T-cell (primary cell): Measurements from ENCODE around the gene POLR2F. TPM values are rescaled to one million over a fixed set of nuclear protein-coding genes. Genes with fewer than 3 reads are reported as not detected.

Source experiments
- ATAC-seq, 4 experiments: fragments of 200-7000 bp in 3 of 4; fragments of 150-1000 bp in 1 of 4; cut with Tn5 transposase; replicated peaks in 1 of 4; 1 replicate in 3 of 4; 2 replicates in 1 of 4; pipeline ENCODE4 v1.10.0; 2021; ENCODE audit warnings: moderate library complexity in 3 of 4, mild to moderate bottlenecking in 2 of 4, moderate number of reproducible peaks in 1 of 4
- CTCF ChIA-PET, 2 donors: fragments of 300-600 bp; sonication (Branson Sonifier 250); formaldehyde crosslinking; loops; one replicate each; lab custom pipeline; 2022; ENCODE audit warnings: antibody characterized with exemption in 2 of 2; lab: Charles Lee
- POLR2A ChIA-PET, 2 donors: fragments of 300-600 bp; sonication (Branson Sonifier 250); formaldehyde crosslinking; loops; one replicate each; lab custom pipeline; 2022; ENCODE audit warnings: antibody characterized with exemption in 2 of 2; lab: Charles Lee
- DNase-seq, 35 experiments: peaks; one replicate each; pipeline versions ENCODE4 v3.0.0 to v3.0.0-alpha.2; 2013 to 2023
- H3K27ac ChIP-seq: one replicate; pipeline ENCODE4 v1.5.1; 2013; ENCODE audit warnings: low read length
- H3K27me3 ChIP-seq, 2 experiments: replicated peaks in 1 of 2; 1 replicate in 1 of 2; 2 replicates in 1 of 2; pipeline versions ENCODE4 v1.6.1 to v1.7.0; 2013; ENCODE audit warnings: low read length in 1 of 2, mixed read lengths in 1 of 2; ENCODE audit not compliant: control insufficient read depth in 2 of 2, insufficient read depth in 2 of 2; ENCODE audit errors: extremely low read depth in 1 of 2
- H3K36me3 ChIP-seq, 2 donors: 1 replicate in 1 of 2; 2 replicates in 1 of 2; pipeline versions ENCODE4 v1.6.1 to v1.7.0; 2013; ENCODE audit warnings: low read length in 1 of 2; ENCODE audit not compliant: control insufficient read depth in 2 of 2, insufficient read depth in 1 of 2; ENCODE audit errors: extremely low read depth in 1 of 2
- H3K4me1 ChIP-seq, 2 experiments: 1 replicate in 1 of 2; 2 replicates in 1 of 2; pipeline versions ENCODE4 v1.6.1 to v1.7.0; 2013; ENCODE audit warnings: low read length in 2 of 2, mixed read lengths in 1 of 2; ENCODE audit not compliant: insufficient read depth in 2 of 2, control insufficient read depth in 1 of 2; ENCODE audit errors: extremely low read depth in 1 of 2
- H3K4me3 ChIP-seq, 2 donors: 1 replicate in 1 of 2; 2 replicates in 1 of 2; pipeline versions ENCODE4 v1.5.1 to v1.7.0; 2013; ENCODE audit warnings: mild to moderate bottlenecking in 2 of 2, low read length in 1 of 2, moderate library complexity in 1 of 2; ENCODE audit not compliant: control insufficient read depth in 1 of 2; ENCODE audit errors: extremely low read depth in 1 of 2
- H3K9me3 ChIP-seq: 2 replicates; pipeline ENCODE4 v1.7.0; 2013
- H3K27ac Mint-ChIP-seq, 2 donors: one replicate each; pipeline ENCODE4 v1.8.0; 2020 to 2021; ENCODE audit warnings: mild to moderate bottlenecking in 2 of 2, mixed read lengths in 2 of 2
- H3K27me3 Mint-ChIP-seq, 2 donors: one replicate each; pipeline ENCODE4 v1.8.0; 2021 to 2022; ENCODE audit warnings: mixed read lengths in 2 of 2
- H3K36me3 Mint-ChIP-seq: one replicate; pipeline ENCODE4 v1.8.0; 2021; ENCODE audit warnings: mixed read lengths
- H3K4me1 Mint-ChIP-seq, 3 donors: one replicate each; pipeline ENCODE4 v1.8.0; 2020 to 2022; ENCODE audit warnings: mixed read lengths in 3 of 3, mild to moderate bottlenecking in 1 of 3
- H3K4me3 Mint-ChIP-seq, 3 donors: one replicate each; pipeline ENCODE4 v1.8.0; 2020 to 2022; ENCODE audit warnings: mild to moderate bottlenecking in 3 of 3, mixed read lengths in 3 of 3, moderate library complexity in 3 of 3
- H3K9me3 Mint-ChIP-seq, 3 donors: one replicate each; pipeline ENCODE4 v1.8.0; 2020 to 2022; ENCODE audit warnings: mixed read lengths in 3 of 3
- WGBS: methylation state at CpG from one replicate; pipeline ENCODE4 v1.1.5; 2013; ENCODE audit warnings: missing lambda C conversion rate; ENCODE audit not compliant: insufficient coverage; 5-methylcytosine and 5-hydroxymethylcytosine counted together
- total RNA-seq, 35 experiments: library from RNA in 6 of 35; stranded (reverse) in 6 of 35; fragments of 120-200 nt in 1 of 35; gene quantifications; one replicate each; pipeline versions ENCODE4 v1.2.1 to v1.2.4 and lab custom pipeline; 2013 to 2026

Gene POLR2F
- total RNA-seq, 5 donors from 2014 or later (not counting 1 experiment from before 2014, with no cell fraction given): 31.4 to 54.5 (median 49.4) TPM

DNA sequence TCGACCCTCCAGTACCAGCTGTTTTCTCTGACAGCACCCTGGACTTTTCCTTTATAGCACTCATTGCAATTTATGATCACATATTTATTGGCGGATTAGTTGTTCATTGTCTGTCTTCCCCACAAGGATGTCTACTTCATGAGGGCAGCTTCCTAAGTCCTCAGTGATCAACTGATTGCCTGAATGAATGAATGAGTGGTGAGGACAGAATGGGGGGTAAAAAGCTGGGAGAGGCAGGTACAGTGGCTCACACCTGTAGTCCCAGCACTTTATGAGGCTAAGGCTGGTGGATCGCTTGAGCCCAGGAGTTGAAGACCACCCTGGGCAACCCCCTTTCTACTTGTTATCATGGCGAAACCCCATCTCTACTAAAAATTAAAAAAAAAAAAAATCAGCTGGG lies 42.0 kb downstream of the POLR2F start:
- H3K27ac ChIP-seq: peak overlapping the region; percentile 52
- H3K4me1 ChIP-seq: peaks cover 2 to 77% of the 10 kb centered on the region in 2 experiments

DNA sequence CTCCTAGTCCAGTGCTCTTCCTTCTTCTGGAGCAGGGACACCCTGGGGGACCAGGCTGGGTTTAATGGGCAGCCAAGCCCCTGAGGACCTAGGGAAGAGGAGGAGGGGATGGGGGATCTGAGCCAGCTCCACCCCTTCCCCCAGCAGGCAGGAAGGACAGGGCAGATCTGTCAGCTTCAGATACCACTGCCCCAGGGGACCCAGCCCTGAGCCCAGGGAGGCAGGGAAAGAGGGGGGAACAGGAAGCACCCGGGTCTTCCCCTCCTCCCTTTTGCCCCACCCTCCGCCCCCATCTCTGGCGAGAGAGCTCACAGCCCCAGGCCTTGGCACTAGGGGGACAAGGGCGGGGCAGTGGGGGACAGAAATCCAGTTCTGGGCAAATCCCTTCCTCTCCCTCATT lies 42.6 kb downstream of the POLR2F start:
- no peaks in the 10 kb centered on the region for H3K27me3 ChIP-seq
- Mint-ChIP-seq H3K27ac (peak overlapping the region; percentile 4 to 46), H3K9me3 (no peaks in the 10 kb centered on the region), H3K36me3 (peaks cover 7% of the 10 kb centered on the region), H3K4me3 (no peak overlapping the region), H3K4me1 (peaks cover 7 to 29% (median 23%) of the 10 kb centered on the region in 3 donors), H3K27me3 (no peaks in the 10 kb centered on the region)
- peak in 1 of 35 experiments; percentile 10 for DNase-seq
- CTCF ChIA-PET: interaction anchor here in 1 of 2 donors (0.6 kb wide), 1 partner anchor 39 kb away, joined by 3 read pairs; no protein-coding TSS in a partner anchor
- no peaks in the 10 kb centered on the region for H3K9me3 ChIP-seq
- H3K27ac ChIP-seq: peak overlapping the region; percentile 81
- peaks cover 2 to 77% of the 10 kb centered on the region in 2 experiments for H3K4me1 ChIP-seq
- H3K4me3 ChIP-seq: no peak overlapping the region
- WGBS: no CpG with 5 or more reads among the region's 4 CpGs
- POLR2A ChIA-PET: no interaction called here
- H3K36me3 ChIP-seq: no peaks in the 10 kb centered on the region
- no peak for ATAC-seq

More for the DNA sequence above, 42.0 kb downstream of the POLR2F start:
- CTCF ChIA-PET: no interaction called here
- Histone ChIP-seq H3K9me3 (no peaks in the 10 kb centered on the region), H3K4me3 (no peak overlapping the region), H3K27me3 (no peaks in the 10 kb centered on the region), H3K36me3 (no peaks in the 10 kb centered on the region)
- Mint-ChIP-seq H3K36me3 (peaks cover 7% of the 10 kb centered on the region), H3K4me3 (no peak overlapping the region), H3K27me3 (no peaks in the 10 kb centered on the region), H3K27ac (peak overlapping the region; percentile 34 to 65), H3K9me3 (no peaks in the 10 kb centered on the region), H3K4me1 (peaks cover 7 to 29% (median 23%) of the 10 kb centered on the region in 3 donors)
- no CpG with 5 or more reads among the region's 4 CpGs for WGBS
- DNase-seq (no peak), ATAC-seq (no peak)
- POLR2A ChIA-PET: no interaction called here

DNA sequence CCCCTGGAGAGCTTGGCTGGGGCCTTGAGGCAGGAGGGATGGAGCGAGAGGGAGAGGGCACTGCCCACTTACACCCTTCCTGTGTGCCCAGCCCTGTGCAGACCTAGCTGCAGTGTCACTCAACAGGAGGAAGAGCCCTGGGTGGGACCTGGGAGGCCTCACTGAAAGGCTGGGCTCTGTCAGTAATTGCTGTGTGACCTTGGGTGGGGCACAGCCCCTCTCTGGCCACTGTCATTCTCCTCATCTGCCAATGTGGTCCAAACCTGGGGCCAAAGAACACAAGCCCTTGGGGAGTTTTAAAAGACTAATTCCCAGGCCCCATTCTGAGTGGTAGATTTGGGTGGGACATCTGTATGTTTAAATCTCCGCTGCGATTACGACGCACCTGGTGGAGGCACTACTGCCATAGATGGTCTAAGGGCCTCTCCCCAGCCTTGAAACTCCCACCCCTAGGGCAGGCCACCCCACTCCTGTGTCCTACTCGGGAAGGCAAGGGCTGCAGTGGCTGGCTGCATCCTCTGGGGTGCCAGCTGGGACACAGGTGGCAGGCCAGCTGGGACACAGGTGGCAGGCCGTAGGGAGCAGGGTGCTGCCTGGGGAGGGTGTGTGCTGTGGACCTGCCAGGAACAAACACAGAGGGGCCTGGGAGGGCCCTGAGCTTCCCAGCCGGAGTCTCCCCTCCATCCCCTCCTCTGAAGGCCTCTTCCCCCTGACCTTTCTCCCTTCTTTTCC lies 43.2 kb downstream of the POLR2F start:
- H3K27ac ChIP-seq: peak overlapping the region; percentile 81
- peaks cover 7% of the 10 kb centered on the region for H3K36me3 Mint-ChIP-seq
- no peaks in the 10 kb centered on the region for H3K9me3 ChIP-seq
- DNase-seq (no peak), ATAC-seq (no peak)
- WGBS: 89% methylated on average over 1 of the region's 8 CpGs
- CTCF ChIA-PET: interaction anchor here in 1 of 2 donors (0.6 kb wide), 1 partner anchor 38 kb away, joined by 3 read pairs; no protein-coding TSS in a partner anchor
- no peaks in the 10 kb centered on the region for H3K9me3 Mint-ChIP-seq
- H3K27me3 ChIP-seq: no peaks in the 10 kb centered on the region
- no peaks in the 10 kb centered on the region for H3K27me3 Mint-ChIP-seq
- peaks cover 7 to 29% (median 23%) of the 10 kb centered on the region in 3 donors for H3K4me1 Mint-ChIP-seq
- H3K4me3 ChIP-seq: no peak overlapping the region
- H3K36me3 ChIP-seq: no peaks in the 10 kb centered on the region
- H3K27ac Mint-ChIP-seq: peak overlapping the region; percentile 58 to 75
- no peak overlapping the region for H3K4me3 Mint-ChIP-seq
- H3K4me1 ChIP-seq: peaks cover 2 to 77% of the 10 kb centered on the region in 2 experiments
- POLR2A ChIA-PET: no interaction called here

DNA sequence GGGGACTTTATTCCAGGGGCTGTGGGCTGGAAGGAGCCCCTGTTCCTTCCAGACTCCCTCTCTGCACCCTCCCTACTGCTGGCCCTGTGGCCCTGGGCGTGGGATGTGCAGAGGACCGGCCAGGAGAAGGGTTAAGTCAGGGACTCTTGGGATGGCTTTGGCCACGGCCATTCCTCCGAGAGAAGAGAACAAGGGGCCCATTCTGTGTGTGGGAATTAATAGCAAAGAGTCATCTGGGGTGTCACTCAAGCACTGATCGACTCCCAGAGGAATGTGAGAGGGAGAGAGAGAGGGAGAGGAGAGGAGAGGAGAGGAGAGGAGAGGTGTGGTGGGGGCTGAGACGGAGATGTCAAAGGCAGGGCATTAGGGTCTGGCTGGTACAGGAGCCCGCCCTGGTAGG lies 45.0 kb downstream of the POLR2F start:
- Mint-ChIP-seq H3K4me1 (peaks cover 7 to 27% (median 23%) of the 10 kb centered on the region in 3 donors), H3K4me3 (no peak overlapping the region), H3K27me3 (no peaks in the 10 kb centered on the region), H3K36me3 (peaks cover 6% of the 10 kb centered on the region), H3K9me3 (no peaks in the 10 kb centered on the region), H3K27ac (no peak overlapping the region)
- Histone ChIP-seq H3K27ac (peak overlapping the region; percentile 81), H3K4me1 (peaks cover 2 to 67% of the 10 kb centered on the region in 2 experiments), H3K27me3 (no peaks in the 10 kb centered on the region), H3K9me3 (no peaks in the 10 kb centered on the region), H3K36me3 (no peaks in the 10 kb centered on the region), H3K4me3 (no peak overlapping the region)
- 81% methylated on average over 6 of the region's 7 CpGs for WGBS
- no peak for ATAC-seq
- ChIA-PET POLR2A (no interaction called here), CTCF (no interaction called here)
- DNase-seq: no peak

DNA sequence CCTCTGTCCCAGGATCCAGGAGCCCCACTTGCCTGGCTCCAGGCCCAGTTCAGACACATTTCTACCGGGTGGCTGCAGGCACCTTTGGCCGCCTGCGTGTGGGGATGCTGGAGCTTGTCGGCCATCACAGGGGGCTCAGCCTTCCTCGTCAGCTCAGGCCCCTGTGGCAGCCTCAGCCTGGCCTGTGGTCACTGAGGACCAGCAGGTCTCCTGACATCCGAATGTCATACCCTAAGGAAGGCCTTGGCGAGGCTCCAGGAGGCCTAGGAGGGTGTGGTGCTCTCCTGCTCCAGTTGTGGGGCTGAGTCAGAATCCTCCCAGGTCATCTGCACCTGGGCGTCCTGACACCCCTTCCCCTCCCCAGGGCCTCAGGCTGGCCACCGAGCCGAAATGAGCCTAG lies 45.7 kb downstream of the POLR2F start:
- H3K27me3 Mint-ChIP-seq: no peaks in the 10 kb centered on the region
- Histone ChIP-seq H3K36me3 (no peaks in the 10 kb centered on the region), H3K27ac (no peak overlapping the region), H3K9me3 (no peaks in the 10 kb centered on the region), H3K4me1 (peaks cover 2 to 62% of the 10 kb centered on the region in 2 experiments), H3K27me3 (no peaks in the 10 kb centered on the region), H3K4me3 (no peak overlapping the region)
- no peak overlapping the region for H3K27ac Mint-ChIP-seq
- CTCF ChIA-PET: no interaction called here
- POLR2A ChIA-PET: no interaction called here
- DNase-seq: no peak
- no peaks in the 10 kb centered on the region for H3K9me3 Mint-ChIP-seq
- peaks cover 5 to 23% (median 23%) of the 10 kb centered on the region in 3 donors for H3K4me1 Mint-ChIP-seq
- no peak overlapping the region for H3K4me3 Mint-ChIP-seq
- H3K36me3 Mint-ChIP-seq: peaks cover 6% of the 10 kb centered on the region
- 91% methylated on average over 5 of the region's 10 CpGs for WGBS
- ATAC-seq: no peak

DNA sequence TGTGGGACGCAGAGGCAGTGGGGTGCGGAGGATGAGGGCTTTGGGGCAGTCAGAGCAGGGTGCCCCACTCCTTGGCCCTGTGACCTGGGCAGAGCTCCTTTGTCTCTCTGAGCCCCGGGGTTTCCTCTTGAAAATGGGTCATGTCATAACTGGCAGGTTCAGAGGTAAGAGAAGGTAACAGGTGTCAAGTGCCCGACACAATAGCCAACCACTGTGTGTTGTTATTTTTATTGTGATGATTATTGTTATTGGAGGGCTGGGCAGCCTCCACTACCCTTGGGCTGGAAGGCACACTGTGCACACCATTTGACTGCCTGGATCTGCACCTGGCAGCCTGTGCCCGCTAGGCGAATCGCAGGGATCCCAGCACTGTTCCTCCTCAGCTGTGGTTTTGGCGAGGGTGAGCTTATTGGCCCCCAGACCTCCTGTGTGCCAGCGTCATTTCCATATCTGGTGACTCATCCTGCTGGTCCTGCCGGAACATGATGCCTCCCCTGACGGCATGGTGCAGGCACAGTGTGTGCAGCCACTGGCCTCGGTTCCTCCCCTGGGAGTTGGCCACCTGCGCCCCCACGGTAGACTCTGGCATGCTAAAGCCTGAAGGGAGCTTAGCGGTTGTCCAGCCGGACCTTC lies 46.3 kb downstream of the POLR2F start:
- Mint-ChIP-seq H3K27me3 (no peaks in the 10 kb centered on the region), H3K36me3 (peaks cover 6% of the 10 kb centered on the region), H3K4me1 (peaks cover 5 to 23% (median 23%) of the 10 kb centered on the region in 3 donors), H3K9me3 (no peaks in the 10 kb centered on the region), H3K4me3 (no peak overlapping the region), H3K27ac (no peak overlapping the region)
- H3K4me3 ChIP-seq: no peak overlapping the region
- no peak overlapping the region for H3K27ac ChIP-seq
- peaks cover 2 to 60% of the 10 kb centered on the region in 2 experiments for H3K4me1 ChIP-seq
- POLR2A ChIA-PET: no interaction called here
- H3K27me3 ChIP-seq: no peaks in the 10 kb centered on the region
- WGBS: 71% methylated on average over 15 of the region's 16 CpGs
- no peaks in the 10 kb centered on the region for H3K9me3 ChIP-seq
- DNase-seq: peak in 3 of 35 experiments; percentile 4 to 13 (median 9)
- no peak for ATAC-seq
- H3K36me3 ChIP-seq: no peaks in the 10 kb centered on the region
- CTCF ChIA-PET: no interaction called here
